SK-N-SH (cell line): ENCODE measurements around the gene EXOC6B. TPM values are rescaled to one million over a fixed set of nuclear protein-coding genes. Genes with fewer than 3 reads are reported as not detected.
A peak's percentile ranks its signal among the peaks of the same experiment; 100 is the strongest.

Experiments used
- CTCF ChIA-PET: fragments of 300-600, 350-600 bp; formaldehyde crosslinking; extraction: SDS; loops from one replicate; lab custom pipeline; 2021; lab: Yijun Ruan, JAX
- POLR2A ChIA-PET: fragments of 350-600 bp; sonication (Branson Sonifier 250); formaldehyde crosslinking; extraction: SDS; loops from one replicate; lab custom pipeline; 2020; ENCODE audit warnings: antibody characterized with exemption, inconsistent platforms; lab: Yijun Ruan, JAX
- DNase-seq: peaks from one replicate; pipeline ENCODE4 v3.0.0; 2012
- H2AFZ ChIP-seq: fragments of 200-600 bp; sonication (generic); 2 replicates; pipeline ENCODE4 v1.8.1; 2016; ENCODE audit warnings: antibody characterized with exemption, mild to moderate bottlenecking, low read depth
- H3F3A ChIP-seq: fragments of 200-600 bp; sonication (generic); replicated peaks from 2 replicates; pipeline ENCODE3; 2016; ENCODE audit warnings: antibody characterized with exemption, mild to moderate bottlenecking; ENCODE audit not compliant: insufficient read depth
- H3K27ac ChIP-seq, 2 experiments: fragments of 200-500 bp in 1 of 2; fragments of 200-600 bp in 1 of 2; sonication (Bioruptor generic) in 1 of 2; sonication (generic), shearing (Covaris generic) in 1 of 2; 2 replicates each; pipeline versions ENCODE4 v1.5.1 to v1.6.1; 2014 to 2016; ENCODE audit warnings: low read depth in 2 of 2, inconsistent platforms in 1 of 2, low read length in 1 of 2, mild to moderate bottlenecking in 1 of 2, mixed read lengths in 1 of 2
- H3K27me3 ChIP-seq: fragments of 200-600 bp; sonication (generic), shearing (Covaris generic); 2 replicates; pipeline ENCODE4 v1.6.1; 2016; ENCODE audit warnings: mixed run types; ENCODE audit not compliant: insufficient read depth
- H3K36me3 ChIP-seq, 2 experiments: fragments of 200-500 bp in 1 of 2; fragments of 200-600 bp in 1 of 2; sonication (Bioruptor generic) in 1 of 2; sonication (generic) in 1 of 2; replicated peaks in 1 of 2; 2 replicates each; pipeline versions ENCODE3 to v1.5.1; 2014 to 2016; ENCODE audit warnings: low read length in 1 of 2, mild to moderate bottlenecking in 1 of 2; ENCODE audit not compliant: insufficient read depth in 2 of 2, control insufficient read depth in 1 of 2
- H3K4me1 ChIP-seq, 2 experiments: fragments of 200-500 bp in 1 of 2; fragments of 200-600 bp in 1 of 2; sonication (Bioruptor generic) in 1 of 2; sonication (generic), shearing (Covaris generic) in 1 of 2; 2 replicates each; pipeline versions ENCODE4 v1.5.1 to v1.6.1; 2014 to 2016; ENCODE audit warnings: low read depth in 1 of 2, low read length in 1 of 2, mixed run types in 1 of 2; ENCODE audit not compliant: insufficient read depth in 2 of 2, control insufficient read depth in 1 of 2
- H3K4me2 ChIP-seq: fragments of 200-600 bp; sonication (generic), shearing (Covaris generic); 2 replicates; pipeline ENCODE4 v1.6.1; 2017; ENCODE audit warnings: mixed run types
- H3K4me3 ChIP-seq, 2 experiments: fragments of 200-500 bp in 1 of 2; fragments of 200-600 bp in 1 of 2; sonication (Bioruptor generic) in 1 of 2; sonication (generic), shearing (Covaris generic) in 1 of 2; 2 replicates each; pipeline versions ENCODE4 v1.5.1 to v1.8.1; 2014 to 2016; ENCODE audit warnings: low read depth in 2 of 2, inconsistent platforms in 1 of 2, low read length in 1 of 2, mild to moderate bottlenecking in 1 of 2, mixed read lengths in 1 of 2, moderate library complexity in 1 of 2
- H3K79me2 ChIP-seq: fragments of 200-600 bp; sonication (generic); 2 replicates; pipeline ENCODE4 v1.8.1; 2017; ENCODE audit warnings: mild to moderate bottlenecking; ENCODE audit not compliant: insufficient read depth
- H3K9ac ChIP-seq: fragments of 200-600 bp; sonication (generic); 2 replicates; pipeline ENCODE4 v1.6.1; 2017; ENCODE audit warnings: mixed run types
- H3K9me2 ChIP-seq: fragments of 200-600 bp; sonication (generic); 2 replicates; pipeline ENCODE4 v1.6.1; 2017; ENCODE audit warnings: mixed run types
- H3K9me3 ChIP-seq: fragments of 200-600 bp; sonication (generic); 2 replicates; pipeline ENCODE4 v1.6.1; 2017; ENCODE audit warnings: mixed run types, mild to moderate bottlenecking, moderate library complexity
- H4K20me1 ChIP-seq: fragments of 200-600 bp; sonication (generic); 2 replicates; pipeline ENCODE4 v1.6.1; 2017; ENCODE audit warnings: mild to moderate bottlenecking, mixed run types; ENCODE audit not compliant: insufficient read depth
- CHD2 ChIP-seq: fragments of 150-350 bp; IDR thresholded peaks from 2 replicates; pipeline ENCODE4 v1.6.1; 2018; ENCODE audit warnings: low read length; ENCODE audit not compliant: partially characterized antibody
- CTCF ChIP-seq: fragments of 200-600 bp; sonication (generic); IDR thresholded peaks from 2 replicates; pipeline ENCODE4 v1.6.1; 2017; ENCODE audit warnings: antibody characterized with exemption, mild to moderate bottlenecking, moderate library complexity
- ELF1 ChIP-seq: IDR thresholded peaks from 2 replicates; pipeline ENCODE4 v1.4.0; 2012
- EP300 ChIP-seq, 2 experiments: IDR thresholded peaks; 2 replicates each; pipeline versions ENCODE4 v1.4.0 to v1.6.1; 2012; ENCODE audit warnings: borderline replicate concordance in 1 of 2, low read depth in 1 of 2, low read length in 1 of 2
- EZH2phosphoT487 ChIP-seq: fragments of 200-600 bp; sonication (generic); IDR thresholded peaks from 2 replicates; pipeline ENCODE4 v1.6.1; 2017; ENCODE audit warnings: low read depth, mixed run types, mild to moderate bottlenecking, antibody characterized with exemption, moderate library complexity, borderline replicate concordance
- GABPA ChIP-seq: IDR thresholded peaks from 2 replicates; pipeline ENCODE4 v1.4.0; 2012; ENCODE audit warnings: low read depth, mild to moderate bottlenecking
- MEF2A ChIP-seq: IDR thresholded peaks from 2 replicates; pipeline ENCODE4 v1.4.0; 2012; ENCODE audit warnings: low read depth, borderline replicate concordance
- MXI1 ChIP-seq: IDR thresholded peaks from 2 replicates; pipeline ENCODE4 v1.6.1; 2012; ENCODE audit warnings: mild to moderate bottlenecking, low read depth, low read length, improper control_type of control experiment
- NFIC ChIP-seq: IDR thresholded peaks from 2 replicates; pipeline ENCODE4 v1.4.0; 2012; ENCODE audit warnings: borderline replicate concordance
- POLR2AphosphoS5 ChIP-seq: IDR thresholded peaks from 2 replicates; pipeline ENCODE4 v1.6.1; 2012; ENCODE audit warnings: low read depth, low read length
- REST ChIP-seq: IDR thresholded peaks from 2 replicates; pipeline ENCODE4 v1.6.1; 2012; ENCODE audit warnings: mild to moderate bottlenecking, low read depth, low read length, moderate library complexity
- RXRA ChIP-seq: IDR thresholded peaks from 2 replicates; pipeline ENCODE4 v1.4.0; 2012; ENCODE audit warnings: low read depth, mild to moderate bottlenecking, borderline replicate concordance
- TAF1 ChIP-seq: IDR thresholded peaks from 2 replicates; pipeline ENCODE4 v1.6.1; 2012; ENCODE audit warnings: low read depth, mild to moderate bottlenecking, low read length, moderate library complexity, borderline replicate concordance
- TCF12 ChIP-seq: IDR thresholded peaks from 2 replicates; pipeline ENCODE4 v1.4.0; 2012
- USF2 ChIP-seq: fragments of 150-350 bp; IDR thresholded peaks from 2 replicates; pipeline ENCODE4 v1.6.1; 2017; ENCODE audit warnings: antibody characterized with exemption, low read length, low read depth, borderline replicate concordance
- YY1 ChIP-seq: IDR thresholded peaks from 2 replicates; pipeline ENCODE4 v1.4.0; 2012; ENCODE audit warnings: low read depth, mild to moderate bottlenecking
- ZBTB33 ChIP-seq: IDR thresholded peaks from 2 replicates; pipeline ENCODE4 v1.4.0; 2012; ENCODE audit warnings: low read depth, borderline replicate concordance
- WGBS: methylation state at CpG from one replicate; pipeline ENCODE4 v1.1.6; 2017; ENCODE audit warnings: low lambda C conversion rate; 5-methylcytosine and 5-hydroxymethylcytosine counted together
- polyA plus RNA-seq, 3 experiments: library from polyadenylated mRNA; depleted of rRNA; stranded (reverse); fragments of >200 nt; gene quantifications; 2 replicates each; pipeline ENCODE4 v1.2.3, GENCODE V29; 2012

Gene EXOC6B
- 7.4 and 7.8 TPM in 2 replicates for polyA plus RNA-seq (2012; rRNA removed)
- polyA plus RNA-seq (2012; cell fraction: cytosol; rRNA removed), result 5.1 and 6.2 TPM in 2 replicates
- polyA plus RNA-seq (2012; cell fraction: nucleus; rRNA removed), result 6.3 and 13.7 TPM in 2 replicates

GRCh38 chr2:72825257-72826155, at the start of gene EXOC6B:
Gene EXOC6B, minus strand, starts transcription at chr2:72826033.
- no peaks in the 10 kb centered on the region for H4K20me1 ChIP-seq
- peak within 1 kb of the TSS; percentile 67 for H3K4me2 ChIP-seq
- H3K27ac ChIP-seq, result peak within 1 kb of the TSS; percentile 62 to 74
- peaks cover 4 to 8% of the 10 kb centered on the region in 2 experiments; a peak in 3 of 4 replicates for H3K4me1 ChIP-seq
- peak; percentile 93 for DNase-seq
- CTCF ChIA-PET, result interaction anchor here (0.8 to 2.0 kb wide), 2 partner anchors 37 to 42 kb away, joined by 3 to 8 read pairs; no protein-coding TSS in a partner anchor
- H3K4me3 ChIP-seq, result peak within 1 kb of the TSS; percentile 78 to 86
- H3K9me2 ChIP-seq, result no peaks in the 10 kb centered on the region
- H3K79me2 ChIP-seq, result peaks cover 21% of the 10 kb centered on the region; the same call in 1 of the 2 replicates
- WGBS, result 10% methylated on average over 17 of the region's 71 CpGs
- TF ChIP-seq ZBTB33 (no peak), CHD2 (peak; percentile 30), RXRA (no peak), MEF2A (no peak), TAF1 (peak; percentile 72), YY1 (peak; percentile 82), CTCF (no peak), MXI1 (peak; percentile 63; the same call in 1 of the 2 replicates), TCF12 (no peak), REST (no peak), USF2 (no peak), POLR2AphosphoS5 (peak; percentile 77), ELF1 (no peak), NFIC (no peak), GABPA (no peak), EZH2phosphoT487 (no peak), EP300 (IDR thresholded peaks at IDR 0.05; ENCODE audit: borderline replicate concordance in 1 of 2, low read depth in 1 of 2, low read length in 1 of 2) (no peak)
- POLR2A ChIA-PET, result no interaction called here
- H3F3A ChIP-seq, result no peaks in the 10 kb centered on the region
- H3K9me3 ChIP-seq, result no peaks in the 10 kb centered on the region
- peak within 1 kb of the TSS; percentile 70 for H3K9ac ChIP-seq
- peak within 1 kb of the TSS; percentile 80 for H2AFZ ChIP-seq
- peaks cover 0 to 12% of the 10 kb centered on the region in 2 experiments for H3K36me3 ChIP-seq
- H3K27me3 ChIP-seq, result no peaks in the 10 kb centered on the region
